NT2/D1 (cell line): ENCODE measurements around the gene SPIN2A.
"Not testable (repeated sequence)": the region's sequence is repeated elsewhere in the genome, so short reads cannot be mapped to it uniquely, and the experiment has no call there.

Experiments used
- DNase-seq: peaks from one replicate; pipeline ENCODE4 v3.0.0-alpha.2; 2011; ENCODE audit warnings: low read depth, low spot score
- H3K27me3 ChIP-seq: 2 replicates; pipeline ENCODE4 v1.6.0; 2011; ENCODE audit warnings: mild to moderate bottlenecking; ENCODE audit not compliant: insufficient read length, insufficient read depth
- H3K36me3 ChIP-seq: 2 replicates; pipeline ENCODE4 v1.6.1; 2011; ENCODE audit warnings: mild to moderate bottlenecking, low read length, mixed read lengths; ENCODE audit not compliant: insufficient read depth, insufficient read length
- H3K4me1 ChIP-seq: 2 replicates; pipeline ENCODE4 v1.5.1; 2011; ENCODE audit not compliant: insufficient read depth, insufficient read length
- H3K4me3 ChIP-seq: 2 replicates; pipeline ENCODE4 v1.5.1; 2011; ENCODE audit warnings: low read depth; ENCODE audit not compliant: insufficient read length
- H3K9ac ChIP-seq: 2 replicates; pipeline ENCODE4 v1.6.0; 2011; ENCODE audit warnings: low read depth; ENCODE audit not compliant: insufficient read length
- H3K9me3 ChIP-seq: 2 replicates; pipeline ENCODE4 v1.5.1; 2011; ENCODE audit warnings: mild to moderate bottlenecking, low read length; ENCODE audit not compliant: insufficient read depth
- SUZ12 ChIP-seq: IDR thresholded peaks from 2 replicates; pipeline ENCODE4 v1.6.1; 2011; ENCODE audit not compliant: insufficient read length, insufficient read depth; ENCODE audit errors: extremely low read depth
- YY1 ChIP-seq: IDR thresholded peaks from 2 replicates; pipeline ENCODE4 v1.6.1; 2011; ENCODE audit not compliant: insufficient read length, insufficient read depth
- ZNF274 ChIP-seq: IDR thresholded peaks from 2 replicates; pipeline ENCODE4 v1.6.1; 2011; ENCODE audit warnings: mild to moderate bottlenecking, low read depth, low read length

The SPIN2A gene

DNA sequence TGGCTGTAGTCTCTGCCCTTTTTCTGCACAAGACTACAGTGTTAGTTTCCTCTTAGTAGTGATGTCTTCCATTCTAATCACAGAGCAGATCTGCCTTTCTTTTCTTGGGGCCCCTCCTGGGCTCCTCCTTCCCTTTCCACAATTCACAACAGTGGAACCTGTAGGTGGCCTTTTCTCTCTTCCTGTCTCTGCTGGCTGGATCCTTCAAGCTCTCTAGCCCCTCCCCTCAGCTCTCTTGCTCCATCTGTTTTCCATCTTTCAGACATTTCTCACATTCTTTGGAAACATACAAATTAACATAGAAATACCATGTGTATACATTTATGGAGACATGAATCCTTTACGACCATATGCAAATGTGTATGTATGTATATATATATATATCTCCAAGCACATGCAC, 304 bp upstream of the SPIN2A start:
- no peak overlapping the region for H3K4me3 ChIP-seq
- no peaks in the 10 kb centered on the region for H3K9me3 ChIP-seq
- TF ChIP-seq ZNF274: no peak
- no peak for TF ChIP-seq YY1
- no peak for TF ChIP-seq SUZ12
- no peaks in the 10 kb centered on the region for H3K36me3 ChIP-seq
- H3K27me3 ChIP-seq: no peaks in the 10 kb centered on the region
- no peak for DNase-seq
- no peaks in the 10 kb centered on the region for H3K4me1 ChIP-seq
- no peak overlapping the region for H3K9ac ChIP-seq

DNA sequence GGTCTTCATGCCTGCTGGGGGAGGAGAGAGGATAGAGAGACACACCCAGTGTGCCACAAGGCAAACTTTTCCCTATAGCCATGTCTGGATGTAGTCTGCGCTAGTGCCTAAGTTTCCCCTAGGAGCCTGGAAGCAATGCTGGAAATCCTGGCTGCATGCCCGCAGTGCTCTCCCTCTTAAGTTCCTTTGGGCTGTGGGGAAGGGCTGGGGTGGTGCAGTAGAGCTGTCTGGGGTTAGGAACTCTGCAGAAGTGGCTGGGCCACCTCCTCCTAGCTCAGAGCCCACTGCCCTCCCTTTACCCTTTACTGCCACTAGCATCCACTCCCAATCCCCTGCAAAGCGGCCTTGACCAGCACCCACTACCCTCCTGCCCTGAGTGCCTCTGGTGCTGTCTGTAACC, 608 bp downstream of the SPIN2A start:
- not testable (repeated sequence) for H3K9me3 ChIP-seq, H3K4me3 ChIP-seq, H3K9ac ChIP-seq

GRCh38 chrX:57135287-57135686, 1.9 kb downstream of the SPIN2A start:
- TF ChIP-seq SUZ12 (no peak), ZNF274 (no peak), YY1 (no peak)
- Histone ChIP-seq H3K4me3 (no peak overlapping the region), H3K9ac (no peak overlapping the region), H3K9me3 (no peaks in the 10 kb centered on the region), H3K36me3 (no peaks in the 10 kb centered on the region), H3K4me1 (no peaks in the 10 kb centered on the region), H3K27me3 (no peaks in the 10 kb centered on the region)
- no peak for DNase-seq

More for the DNA sequence above, 608 bp downstream of the SPIN2A start:
- H3K27me3 ChIP-seq, DNase-seq, H3K36me3 ChIP-seq, H3K4me1 ChIP-seq: not testable (repeated sequence)

DNA sequence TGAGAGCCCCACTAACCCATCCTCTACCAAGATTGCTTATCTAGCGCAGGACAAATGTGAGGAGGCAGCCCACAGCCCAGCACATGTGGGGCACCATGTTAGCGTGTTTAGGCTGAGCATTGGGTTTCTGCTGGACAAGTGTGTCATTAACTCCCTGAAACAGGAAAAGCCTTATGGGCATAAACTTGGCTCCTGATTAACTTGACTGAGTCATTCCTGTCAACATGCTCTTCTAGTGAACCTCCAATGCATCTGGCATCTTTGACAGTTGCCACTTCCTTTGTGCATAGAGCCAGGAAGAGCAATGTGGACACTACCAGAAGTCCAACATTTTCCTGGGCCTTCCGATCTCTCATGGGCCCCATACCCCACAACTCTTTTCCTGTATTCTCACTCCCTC, 2.5 kb downstream of the SPIN2A start:
- TF ChIP-seq ZNF274: no peak
- no peak for TF ChIP-seq SUZ12
- no peak for TF ChIP-seq YY1

GRCh38 chrX:57133706-57134105, 3.5 kb downstream of the SPIN2A start:
- H3K9ac ChIP-seq: no peak overlapping the region
- H3K4me1 ChIP-seq: no peaks in the 10 kb centered on the region
- H3K36me3 ChIP-seq: no peaks in the 10 kb centered on the region
- H3K27me3 ChIP-seq: no peaks in the 10 kb centered on the region
- no peak overlapping the region for H3K4me3 ChIP-seq
- DNase-seq: no peak
- TF ChIP-seq ZNF274: no peak
- H3K9me3 ChIP-seq: no peaks in the 10 kb centered on the region

More for the DNA sequence above, 2.5 kb downstream of the SPIN2A start:
- H3K9ac ChIP-seq: no peak overlapping the region
- no peaks in the 10 kb centered on the region for H3K4me1 ChIP-seq
- DNase-seq: no peak
- no peaks in the 10 kb centered on the region for H3K27me3 ChIP-seq
- H3K4me3 ChIP-seq: no peak overlapping the region
- no peaks in the 10 kb centered on the region for H3K9me3 ChIP-seq
- H3K36me3 ChIP-seq: no peaks in the 10 kb centered on the region

DNA sequence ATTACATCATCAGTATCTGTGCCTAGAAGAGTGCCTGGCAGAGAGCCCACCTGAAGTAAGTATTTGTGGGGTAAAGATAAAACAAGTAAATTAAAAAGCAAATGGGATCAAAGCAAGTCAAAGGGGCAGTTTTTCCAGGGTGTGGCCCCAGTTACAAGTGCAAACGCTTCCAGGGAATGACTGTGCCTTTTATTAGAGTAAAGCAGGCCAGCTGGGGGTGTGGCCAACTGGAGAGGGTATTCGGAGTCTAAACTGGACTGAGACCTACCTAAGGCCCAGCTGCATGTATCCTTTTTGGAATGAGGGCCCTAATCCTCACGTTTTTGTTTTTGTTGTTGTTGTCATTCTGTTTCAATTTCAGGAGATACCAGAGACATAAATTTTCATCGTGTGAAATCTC, 3.9 kb downstream of the SPIN2A start:
- not testable (repeated sequence) for H3K36me3 ChIP-seq, H3K4me1 ChIP-seq

GRCh38 chrX:57132046-57132445, 5.2 kb downstream of the SPIN2A start:
- TF ChIP-seq ZNF274: no peak
- no peaks in the 10 kb centered on the region for H3K4me1 ChIP-seq

More for the DNA sequence above, 3.9 kb downstream of the SPIN2A start:
- H3K9ac ChIP-seq, H3K27me3 ChIP-seq, DNase-seq, H3K4me3 ChIP-seq, H3K9me3 ChIP-seq: not testable (repeated sequence)

DNA sequence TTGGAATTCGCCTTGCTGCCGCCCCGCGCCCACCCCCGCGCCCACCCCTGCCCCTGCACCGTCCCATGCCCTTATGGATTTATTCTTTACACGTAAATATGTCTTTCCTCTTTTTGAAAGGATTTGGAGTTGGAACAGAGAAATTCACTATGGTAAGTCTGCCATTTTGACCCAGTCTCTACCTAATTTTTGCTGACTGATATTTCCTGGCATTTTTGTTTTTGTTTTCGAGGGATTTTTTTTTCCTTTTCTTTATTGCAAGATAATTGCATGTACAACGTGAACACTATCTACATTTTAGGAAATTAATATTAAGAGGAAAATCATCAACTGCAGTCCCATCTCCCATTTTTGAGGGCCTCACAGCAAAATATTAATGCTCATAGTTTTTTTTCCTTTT, 15.4 kb downstream of the SPIN2A start:
- Histone ChIP-seq H3K9ac (peak overlapping the region; percentile 67), H3K27me3 (no peaks in the 10 kb centered on the region), H3K4me1 (no peaks in the 10 kb centered on the region), H3K9me3 (no peaks in the 10 kb centered on the region), H3K36me3 (peaks cover 22% of the 10 kb centered on the region), H3K4me3 (peak overlapping the region; percentile 77)
- no peak for DNase-seq
- TF ChIP-seq YY1 (no peak), SUZ12 (no peak), ZNF274 (no peak)

More at GRCh38 chrX:57132046-57132445, 5.2 kb downstream of the SPIN2A start:
- no peaks in the 10 kb centered on the region for H3K27me3 ChIP-seq
- no peaks in the 10 kb centered on the region for H3K36me3 ChIP-seq
- H3K9me3 ChIP-seq: no peaks in the 10 kb centered on the region
- no peak for DNase-seq
- H3K9ac ChIP-seq: no peak overlapping the region
- no peak overlapping the region for H3K4me3 ChIP-seq
